H9 (cell line): ENCODE data around the gene MYO1E. TPM values are rescaled to one million over a fixed set of nuclear protein-coding genes. Genes with fewer than 3 reads are reported as not detected.

Source experiments
- DNase-seq: peaks from one replicate; pipeline ENCODE4 v3.0.0-alpha.2; 2017
- H2AFZ ChIP-seq: one replicate; pipeline ENCODE4 v1.6.1; 2013; ENCODE audit warnings: mild to moderate bottlenecking, low read length, control low read depth, moderate library complexity
- H2AK5ac ChIP-seq: 2 replicates; pipeline ENCODE4 v1.6.1; 2013; ENCODE audit warnings: low read length, control low read depth, mixed read lengths; ENCODE audit not compliant: insufficient read length
- H2BK120ac ChIP-seq: one replicate; pipeline ENCODE4 v1.6.1; 2013; ENCODE audit warnings: low read depth, mild to moderate bottlenecking, low read length, control low read depth, inconsistent platforms; ENCODE audit not compliant: poor library complexity, severe bottlenecking
- H2BK12ac ChIP-seq: 2 replicates; pipeline ENCODE4 v1.6.1; 2013; ENCODE audit warnings: low read length, control low read depth, mixed read lengths, low read depth; ENCODE audit not compliant: insufficient read length
- H2BK15ac ChIP-seq: 2 replicates; pipeline ENCODE4 v1.6.1; 2013; ENCODE audit warnings: low read depth, low read length, control low read depth
- H2BK20ac ChIP-seq: one replicate; pipeline ENCODE4 v1.6.1; 2013; ENCODE audit warnings: low read depth, mild to moderate bottlenecking, low read length, control low read depth, inconsistent platforms; ENCODE audit not compliant: poor library complexity, severe bottlenecking
- H2BK5ac ChIP-seq: 2 replicates; pipeline ENCODE4 v1.6.1; 2013; ENCODE audit warnings: low read length, control low read depth, mixed read lengths; ENCODE audit not compliant: insufficient read length
- H3K14ac ChIP-seq: 2 replicates; pipeline ENCODE4 v1.6.1; 2013; ENCODE audit warnings: low read length, control low read depth; ENCODE audit not compliant: insufficient read depth
- H3K18ac ChIP-seq: 2 replicates; pipeline ENCODE4 v1.6.1; 2013; ENCODE audit warnings: low read depth, mild to moderate bottlenecking, mixed read lengths, low read length, control low read depth; ENCODE audit not compliant: insufficient read length
- H3K23ac ChIP-seq: 2 replicates; pipeline ENCODE4 v1.6.1; 2013; ENCODE audit warnings: low read length, control low read depth, mixed read lengths, low read depth; ENCODE audit not compliant: insufficient read length
- H3K23me2 ChIP-seq: 2 replicates; pipeline ENCODE4 v1.6.1; 2013; ENCODE audit warnings: low read depth, mild to moderate bottlenecking, mixed read lengths, low read length, control low read depth; ENCODE audit not compliant: insufficient read length, poor library complexity, severe bottlenecking
- H3K27ac ChIP-seq: 2 replicates; pipeline ENCODE4 v1.5.1; 2013; ENCODE audit warnings: low read length, control low read depth, mixed read lengths, low read depth; ENCODE audit not compliant: insufficient read length
- H3K27me3 ChIP-seq: 2 replicates; pipeline ENCODE4 v1.6.1; 2013; ENCODE audit warnings: low read length, control low read depth, inconsistent platforms; ENCODE audit not compliant: insufficient read depth
- H3K4ac ChIP-seq: 2 replicates; pipeline ENCODE4 v1.6.1; 2013; ENCODE audit warnings: low read depth, mild to moderate bottlenecking, control low read depth, inconsistent platforms, low read length, moderate library complexity
- H3K4me1 ChIP-seq: 2 replicates; pipeline ENCODE4 v1.6.1; 2013; ENCODE audit warnings: low read length, control low read depth, inconsistent platforms; ENCODE audit not compliant: insufficient read depth
- H3K4me2 ChIP-seq: 2 replicates; pipeline ENCODE4 v1.6.1; 2013; ENCODE audit warnings: low read length, control low read depth, mixed read lengths; ENCODE audit not compliant: insufficient read length, insufficient read depth
- H3K56ac ChIP-seq: 2 replicates; pipeline ENCODE4 v1.6.1; 2013; ENCODE audit warnings: low read depth, mild to moderate bottlenecking, mixed read lengths, low read length, control low read depth; ENCODE audit not compliant: insufficient read length
- H3K79me1 ChIP-seq: 2 replicates; pipeline ENCODE4 v1.6.1; 2013; ENCODE audit warnings: low read depth, mild to moderate bottlenecking, moderate library complexity, low read length, control low read depth, inconsistent platforms; ENCODE audit not compliant: insufficient read depth, poor library complexity, severe bottlenecking
- H3K79me2 ChIP-seq: 2 replicates; pipeline ENCODE4 v1.6.1; 2013; ENCODE audit warnings: low read length, control low read depth, inconsistent platforms; ENCODE audit not compliant: insufficient read depth
- H3K9ac ChIP-seq: 2 replicates; pipeline ENCODE4 v1.6.1; 2013; ENCODE audit warnings: low read length, control low read depth, mixed read lengths; ENCODE audit not compliant: insufficient read length; ENCODE audit errors: extremely low read depth
- H3K9me3 ChIP-seq: one replicate; pipeline ENCODE4 v1.6.1; 2013; ENCODE audit warnings: low read depth, low read length, inconsistent platforms; ENCODE audit not compliant: control insufficient read depth
- H3T11ph ChIP-seq: one replicate; pipeline ENCODE4 v1.6.1; 2013; ENCODE audit warnings: mild to moderate bottlenecking, low read length, control low read depth, inconsistent platforms
- H4K20me1 ChIP-seq: one replicate; pipeline ENCODE4 v1.6.1; 2013; ENCODE audit not compliant: control insufficient read depth, insufficient read length, insufficient read depth
- H4K5ac ChIP-seq: 2 replicates; pipeline ENCODE4 v1.6.1; 2013; ENCODE audit warnings: low read depth, mild to moderate bottlenecking, mixed read lengths, low read length, control low read depth; ENCODE audit not compliant: insufficient read length
- H4K8ac ChIP-seq: replicated peaks from 2 replicates; pipeline ENCODE4 v1.6.1; 2013; ENCODE audit warnings: low read length, control low read depth, mixed read lengths, low read depth; ENCODE audit not compliant: insufficient read length
- H4K91ac ChIP-seq: 2 replicates; pipeline ENCODE4 v1.6.1; 2013; ENCODE audit warnings: low read depth, mild to moderate bottlenecking, moderate library complexity, mixed read lengths, low read length, control low read depth; ENCODE audit not compliant: insufficient read length
- H3K27ac Mint-ChIP-seq, 3 experiments: 2 replicates in 2 of 3; 3 replicates in 1 of 3; pipeline ENCODE4 v1.8.0; 2020 to 2021; ENCODE audit warnings: mixed read lengths in 3 of 3, mild to moderate bottlenecking in 1 of 3, moderate library complexity in 1 of 3
- H3K27me3 Mint-ChIP-seq: 2 replicates; pipeline ENCODE4 v1.8.0; 2021; ENCODE audit warnings: low read depth, mild to moderate bottlenecking, moderate library complexity, mixed read lengths
- H3K36me3 Mint-ChIP-seq, 3 experiments: 2 replicates in 2 of 3; 3 replicates in 1 of 3; pipeline ENCODE4 v1.8.0; 2020 to 2021; ENCODE audit warnings: low read depth in 3 of 3, mixed read lengths in 3 of 3; ENCODE audit not compliant: insufficient read depth in 1 of 3
- H3K4me1 Mint-ChIP-seq, 2 experiments: 2 replicates each; pipeline ENCODE4 v1.8.0; 2020; ENCODE audit warnings: mixed read lengths in 2 of 2
- H3K4me3 Mint-ChIP-seq, 2 experiments: 2 replicates in 1 of 2; 3 replicates in 1 of 2; pipeline ENCODE4 v1.8.0; 2020 to 2021; ENCODE audit warnings: mild to moderate bottlenecking in 2 of 2, mixed read lengths in 2 of 2, moderate library complexity in 1 of 2
- H3K9me3 Mint-ChIP-seq, 2 experiments: 2 replicates in 1 of 2; 3 replicates in 1 of 2; pipeline ENCODE4 v1.8.0; 2020; ENCODE audit warnings: mild to moderate bottlenecking in 2 of 2, mixed read lengths in 2 of 2, moderate library complexity in 1 of 2
- WGBS: extraction: QIAGEN DNeasy Blood & Tissue Kit; methylation state at CpG from one replicate; pipeline ENCODE4 v1.1.7; 2013; ENCODE audit warnings: missing lambda C conversion rate, low lambda C conversion rate, mixed read lengths; ENCODE audit not compliant: insufficient read length; ENCODE audit errors: extremely low coverage; 5-methylcytosine and 5-hydroxymethylcytosine counted together
- total RNA-seq: library from RNA; stranded (reverse); gene quantifications from 2 replicates; pipeline ENCODE4 v1.2.1, GENCODE V29; 2021
- TF ChIP-seq, protein P1 (sequence below): fragments of 200-600 bp; sonication (generic); conservative IDR thresholded peaks from 3 replicates; pipeline ENCODE4 v1.8.0; 2021; ENCODE audit warnings: antibody characterized with exemption, mild to moderate bottlenecking

Gene MYO1E
- total RNA-seq, 1 experiment from 2014 or later = 235 TPM

DNA sequence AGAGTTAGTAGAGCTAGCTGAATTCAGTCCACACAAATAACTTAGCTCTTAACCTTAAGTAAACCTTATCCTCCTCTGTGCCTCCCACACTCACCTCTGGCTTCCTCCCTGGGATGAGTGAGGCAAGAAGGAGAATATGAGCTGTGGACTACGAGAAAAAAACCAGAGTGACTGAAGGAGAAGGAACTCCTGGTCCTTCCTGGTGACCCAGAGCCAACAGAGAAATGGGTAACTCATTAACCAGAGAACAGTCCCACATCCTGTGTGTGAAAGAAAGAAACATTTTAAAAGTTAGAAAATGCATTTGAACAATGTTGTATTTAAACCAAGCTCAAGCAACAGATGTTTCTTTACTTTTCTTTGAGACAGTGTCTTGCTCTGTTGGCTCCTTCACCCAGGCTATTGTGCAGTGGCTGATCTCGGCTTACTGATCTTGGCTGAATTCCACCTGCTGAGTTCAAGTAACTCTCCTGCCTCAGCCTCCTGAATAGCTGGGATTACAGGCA is 37.8 kb upstream of the MYO1E start:
- H3K27ac Mint-ChIP-seq = no peak overlapping the region; a peak in 1 of 7 replicates
- Histone ChIP-seq H2BK120ac (no peak overlapping the region), H3K56ac (no peak overlapping the region), H3K79me1 (no peaks in the 10 kb centered on the region), H3K79me2 (no peaks in the 10 kb centered on the region), H4K91ac (no peak overlapping the region), H4K8ac (no peak overlapping the region), H3K23ac (no peak overlapping the region), H3K23me2 (no peaks in the 10 kb centered on the region), H3K9ac (no peak overlapping the region), H3K4ac (no peak overlapping the region), H3T11ph (no peak overlapping the region), H2AK5ac (no peak overlapping the region), H3K27ac (no peak overlapping the region), H3K14ac (no peak overlapping the region), H3K9me3 (no peaks in the 10 kb centered on the region), H2BK12ac (no peak overlapping the region), H2BK5ac (no peak overlapping the region), H3K27me3 (no peaks in the 10 kb centered on the region), H3K4me1 (no peaks in the 10 kb centered on the region), H4K20me1 (no peaks in the 10 kb centered on the region), H2BK20ac (no peak overlapping the region), H2AFZ (no peak overlapping the region), H4K5ac (no peak overlapping the region), H3K18ac (no peak overlapping the region), H3K4me2 (no peak overlapping the region), H2BK15ac (no peak overlapping the region)
- TF ChIP-seq, protein P1, sequence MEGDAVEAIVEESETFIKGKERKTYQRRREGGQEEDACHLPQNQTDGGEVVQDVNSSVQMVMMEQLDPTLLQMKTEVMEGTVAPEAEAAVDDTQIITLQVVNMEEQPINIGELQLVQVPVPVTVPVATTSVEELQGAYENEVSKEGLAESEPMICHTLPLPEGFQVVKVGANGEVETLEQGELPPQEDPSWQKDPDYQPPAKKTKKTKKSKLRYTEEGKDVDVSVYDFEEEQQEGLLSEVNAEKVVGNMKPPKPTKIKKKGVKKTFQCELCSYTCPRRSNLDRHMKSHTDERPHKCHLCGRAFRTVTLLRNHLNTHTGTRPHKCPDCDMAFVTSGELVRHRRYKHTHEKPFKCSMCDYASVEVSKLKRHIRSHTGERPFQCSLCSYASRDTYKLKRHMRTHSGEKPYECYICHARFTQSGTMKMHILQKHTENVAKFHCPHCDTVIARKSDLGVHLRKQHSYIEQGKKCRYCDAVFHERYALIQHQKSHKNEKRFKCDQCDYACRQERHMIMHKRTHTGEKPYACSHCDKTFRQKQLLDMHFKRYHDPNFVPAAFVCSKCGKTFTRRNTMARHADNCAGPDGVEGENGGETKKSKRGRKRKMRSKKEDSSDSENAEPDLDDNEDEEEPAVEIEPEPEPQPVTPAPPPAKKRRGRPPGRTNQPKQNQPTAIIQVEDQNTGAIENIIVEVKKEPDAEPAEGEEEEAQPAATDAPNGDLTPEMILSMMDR = no peak
- H3K27me3 Mint-ChIP-seq = no peaks in the 10 kb centered on the region; the same call in none of the 2 replicates
- peaks cover 3 to 18% of the 10 kb centered on the region in 2 experiments; a peak in 2 of 4 replicates for H3K4me1 Mint-ChIP-seq
- peaks cover 0 to 4% (median 0%) of the 10 kb centered on the region in 3 experiments; a peak in 1 of 7 replicates for H3K36me3 Mint-ChIP-seq
- no peak overlapping the region for H3K4me3 Mint-ChIP-seq
- DNase-seq = no peak
- no CpG with 5 or more reads among the region's 2 CpGs for WGBS
- no peaks in the 10 kb centered on the region for H3K9me3 Mint-ChIP-seq
